CD4-positive, alpha-beta T cell (primary cell): ENCODE measurements around the gene PSPH. TPM values are rescaled to one million over a fixed set of nuclear protein-coding genes. Genes with fewer than 3 reads are reported as not detected.

Source experiments
- ATAC-seq: fragments of 200-7000 bp; cut with Tn5 transposase; one replicate; pipeline ENCODE4 v1.10.0; 2022; ENCODE audit warnings: mild to moderate bottlenecking; ENCODE audit not compliant: poor library complexity
- CTCF ChIA-PET: fragments of 350-600 bp; sonication (Branson Sonifier 250); formaldehyde crosslinking; loops from one replicate; lab custom pipeline; 2021; ENCODE audit warnings: antibody characterized with exemption, inconsistent platforms; lab: Charles Lee
- POLR2A ChIA-PET: fragments of 350-600 bp; sonication (Branson Sonifier 250); formaldehyde crosslinking; loops from one replicate; lab custom pipeline; 2021; ENCODE audit warnings: antibody characterized with exemption, inconsistent platforms; lab: Charles Lee
- DNase-seq, 14 experiments: peaks; one replicate each; pipeline ENCODE4 v3.0.0-alpha.2; 2013 to 2020; ENCODE audit warnings: mixed read lengths in 2 of 14
- H3K27ac ChIP-seq, 2 donors: one replicate each; pipeline versions ENCODE4 v1.5.1 to v1.7.0; 2013; ENCODE audit warnings: low read length in 2 of 2, low read depth in 1 of 2, mild to moderate bottlenecking in 1 of 2
- H3K27me3 ChIP-seq, 2 experiments: 1 replicate in 1 of 2; 2 replicates in 1 of 2; pipeline versions ENCODE4 v1.6.1 to v1.7.0; 2013; ENCODE audit warnings: low read length in 2 of 2, control low read depth in 1 of 2, mild to moderate bottlenecking in 1 of 2, moderate library complexity in 1 of 2; ENCODE audit not compliant: insufficient read depth in 2 of 2, control insufficient read depth in 1 of 2
- H3K36me3 ChIP-seq: one replicate; pipeline ENCODE4 v1.6.1; 2013; ENCODE audit warnings: low read length, control low read depth; ENCODE audit not compliant: insufficient read depth
- H3K4me1 ChIP-seq: one replicate; pipeline ENCODE4 v1.6.1; 2013; ENCODE audit warnings: low read length, control low read depth; ENCODE audit not compliant: insufficient read depth
- H3K4me3 ChIP-seq: one replicate; pipeline ENCODE4 v1.5.1; 2013; ENCODE audit warnings: mild to moderate bottlenecking, low read length, moderate library complexity
- H3K9me3 ChIP-seq, 2 experiments: 1 replicate in 1 of 2; 2 replicates in 1 of 2; pipeline versions ENCODE4 v1.6.1 to v1.7.0; 2013; ENCODE audit warnings: low read length in 2 of 2, mild to moderate bottlenecking in 2 of 2, control low read depth in 1 of 2, moderate library complexity in 1 of 2; ENCODE audit not compliant: control insufficient read depth in 1 of 2, insufficient read depth in 1 of 2
- H3K27ac Mint-ChIP-seq: one replicate; pipeline ENCODE4 v1.8.0; 2020; ENCODE audit warnings: mixed read lengths
- H3K27me3 Mint-ChIP-seq: one replicate; pipeline ENCODE4 v1.8.0; 2021; ENCODE audit warnings: mixed read lengths
- H3K36me3 Mint-ChIP-seq: one replicate; pipeline ENCODE4 v1.8.0; 2021; ENCODE audit warnings: low read depth, mixed read lengths
- H3K4me1 Mint-ChIP-seq: one replicate; pipeline ENCODE4 v1.8.0; 2021; ENCODE audit warnings: low read depth, mixed read lengths
- H3K4me3 Mint-ChIP-seq: one replicate; pipeline ENCODE4 v1.8.0; 2020; ENCODE audit warnings: mild to moderate bottlenecking, mixed read lengths
- H3K9me3 Mint-ChIP-seq: one replicate; pipeline ENCODE4 v1.8.0; 2020; ENCODE audit warnings: mixed read lengths
- CTCF ChIP-seq: fragments of 200-600 bp; IDR thresholded peaks from one replicate; pipeline ENCODE4 v1.8.0; 2022; ENCODE audit warnings: antibody characterized with exemption, mild to moderate bottlenecking
- intact Hi-C, 2 experiments: fragments of 100-400 bp; cut with DNase I in 1 of 2; cut with micrococcal nuclease in 1 of 2; formaldehyde crosslinking; loops; one replicate each; pipeline versions ENCODE4 v1.15.1 to v1.9.0; 2023 to 2025; cut with DNase I, micrococcal nuclease
- total RNA-seq, 174 experiments: library from RNA in 2 of 174; stranded (reverse) in 2 of 174; gene quantifications; one replicate each; pipeline ENCODE4 v1.2.3 and lab custom pipeline; 2021 to 2026

Gene PSPH
- total RNA-seq, 2 experiments from 2014 or later: 1.2 to 1.9 TPM

- no peak for DNase-seq
- Histone ChIP-seq H3K9me3 (no peaks in the 10 kb centered on the region), H3K36me3 (no peaks in the 10 kb centered on the region), H3K27me3 (no peaks in the 10 kb centered on the region), H3K4me1 (no peaks in the 10 kb centered on the region), H3K27ac (no peak overlapping the region), H3K4me3 (no peak overlapping the region)
- Mint-ChIP-seq H3K4me1 (no peaks in the 10 kb centered on the region), H3K9me3 (no peaks in the 10 kb centered on the region), H3K27ac (no peak overlapping the region), H3K36me3 (peaks cover 4% of the 10 kb centered on the region), H3K4me3 (no peak overlapping the region), H3K27me3 (no peaks in the 10 kb centered on the region)
- intact Hi-C loops: loop anchor here in 1 of 2 experiments (1.0 to 10.0 kb wide), 2 partner anchors 65 to 363 kb away; no protein-coding TSS in a partner anchor
- ChIA-PET POLR2A (no interaction called here), CTCF (interaction anchor here (2.9 kb wide), 1 partner anchor 67 kb away, joined by 9 read pairs; no protein-coding TSS in a partner anchor)
- TF ChIP-seq CTCF: no peak
- no peak for ATAC-seq
Observed at GRCh38 chr7:56007891-56008290, 43.4 kb downstream of the PSPH start.

GRCh38 chr7:56007167-56007652 is 44.0 kb downstream of the PSPH start:
- POLR2A ChIA-PET: no interaction called here
- Histone ChIP-seq H3K4me3 (no peak overlapping the region), H3K36me3 (no peaks in the 10 kb centered on the region), H3K27me3 (no peaks in the 10 kb centered on the region), H3K4me1 (no peaks in the 10 kb centered on the region), H3K9me3 (no peaks in the 10 kb centered on the region), H3K27ac (no peak overlapping the region)
- Mint-ChIP-seq H3K36me3 (peaks cover 4% of the 10 kb centered on the region), H3K4me3 (no peak overlapping the region), H3K27me3 (no peaks in the 10 kb centered on the region), H3K9me3 (no peaks in the 10 kb centered on the region), H3K27ac (no peak overlapping the region), H3K4me1 (no peaks in the 10 kb centered on the region)
- no peak for DNase-seq
- no peak for ATAC-seq
- TF ChIP-seq CTCF: no peak
- CTCF ChIA-PET: interaction anchor here (2.9 kb wide), 1 partner anchor 67 kb away, joined by 9 read pairs; no protein-coding TSS in a partner anchor
- intact Hi-C loops: loop anchor here in 1 of 2 experiments (10.0 kb wide), 1 partner anchor 362 kb away; no protein-coding TSS in a partner anchor

GRCh38 chr7:56003749-56004148 is 47.5 kb downstream of the PSPH start:
- H3K27ac ChIP-seq: no peak overlapping the region
- CTCF ChIA-PET: interaction anchor here (1.1 to 2.3 kb wide), 2 partner anchors 68 to 70 kb away, joined by 3 to 18 read pairs; no protein-coding TSS in a partner anchor
- Mint-ChIP-seq H3K4me3 (no peak overlapping the region), H3K36me3 (peaks cover 14% of the 10 kb centered on the region), H3K4me1 (no peaks in the 10 kb centered on the region), H3K27ac (no peak overlapping the region), H3K27me3 (no peaks in the 10 kb centered on the region), H3K9me3 (no peaks in the 10 kb centered on the region)
- DNase-seq: no peak
- H3K4me3 ChIP-seq: no peak overlapping the region
- no peak for ATAC-seq
- no peaks in the 10 kb centered on the region for H3K27me3 ChIP-seq
- intact Hi-C loops: loop anchor here (1.0 to 10.0 kb wide), 2 partner anchors 71 to 359 kb away; no protein-coding TSS in a partner anchor
- peaks cover 8% of the 10 kb centered on the region for H3K36me3 ChIP-seq
- no peak for TF ChIP-seq CTCF
- no peaks in the 10 kb centered on the region for H3K4me1 ChIP-seq
- no peaks in the 10 kb centered on the region for H3K9me3 ChIP-seq
- POLR2A ChIA-PET: no interaction called here
